ENCODE data around the gene ACBD6.

Gene ACBD6

GRCh38 chr1:180281490-180281889 lies 220.9 kb downstream of the ACBD6 start:
- H3K9me3 ChIP-seq (ENCODE audit: insufficient read depth, low read depth, low read length) = 0 out of 2 replicates have a peak, but pooled peaks cover 1% of the 10 kb centered on the region
- H3K27me3 ChIP-seq (ENCODE audit: insufficient read depth, low read length) = no peaks in the 10 kb centered on the region
- H3K36me3 ChIP-seq (ENCODE audit: insufficient read depth, low read depth, low read length) = peaks cover under 1% of the 10 kb centered on the region; the same call in 1 of the 2 replicates
- H3K4me1 ChIP-seq (ENCODE audit: insufficient read depth, low read length) = peaks cover 11% of the 10 kb centered on the region
- H3K4me3 ChIP-seq (ENCODE audit: low read length) = no peak overlapping the region
- H3K27ac ChIP-seq (ENCODE audit: low read length) = no peak overlapping the region
- no peak overlapping the region for H3K9ac ChIP-seq (ENCODE audit: low read depth, low read length)

- Histone ChIP-seq H3K9ac (ENCODE audit: low read depth, low read length) (no peak overlapping the region), H3K36me3 (ENCODE audit: insufficient read depth, low read depth, low read length) (peaks cover 10% of the 10 kb centered on the region)
Observed at GRCh38 chr1:180280617-180281016, 221.8 kb downstream of the ACBD6 start.

GRCh38 chr1:180279651-180280050 lies 222.7 kb downstream of the ACBD6 start:
- no peak overlapping the region for H3K27ac ChIP-seq (ENCODE audit: low read length)
- peaks cover 11% of the 10 kb centered on the region for H3K4me1 ChIP-seq (ENCODE audit: insufficient read depth, low read length)

More at GRCh38 chr1:180280617-180281016, 221.8 kb downstream of the ACBD6 start:
- Histone ChIP-seq H3K4me3 (ENCODE audit: low read length) (no peak overlapping the region), H3K9me3 (ENCODE audit: insufficient read depth, low read depth, low read length) (peaks cover 8% of the 10 kb centered on the region; the same call in 1 of the 2 replicates), H3K4me1 (ENCODE audit: insufficient read depth, low read length) (peaks cover 11% of the 10 kb centered on the region), H3K27me3 (ENCODE audit: insufficient read depth, low read length) (no peaks in the 10 kb centered on the region), H3K27ac (ENCODE audit: low read length) (no peak overlapping the region)

GRCh38 chr1:180278596-180279395 lies 223.6 kb downstream of the ACBD6 start:
- Histone ChIP-seq H3K4me3 (ENCODE audit: low read length) (no peak overlapping the region), H3K27ac (ENCODE audit: low read length) (no peak overlapping the region), H3K9me3 (ENCODE audit: insufficient read depth, low read depth, low read length) (peaks cover 8% of the 10 kb centered on the region; the same call in 1 of the 2 replicates), H3K9ac (ENCODE audit: low read depth, low read length) (no peak overlapping the region; the same call in 1 of the 2 replicates), H3K4me1 (ENCODE audit: insufficient read depth, low read length) (peaks cover 11% of the 10 kb centered on the region), H3K36me3 (ENCODE audit: insufficient read depth, low read depth, low read length) (peaks cover 27% of the 10 kb centered on the region), H3K27me3 (ENCODE audit: insufficient read depth, low read length) (no peaks in the 10 kb centered on the region)

More at GRCh38 chr1:180279651-180280050, 222.7 kb downstream of the ACBD6 start:
- Histone ChIP-seq H3K9ac (ENCODE audit: low read depth, low read length) (no peak overlapping the region), H3K36me3 (ENCODE audit: insufficient read depth, low read depth, low read length) (peaks cover 19% of the 10 kb centered on the region), H3K9me3 (ENCODE audit: insufficient read depth, low read depth, low read length) (peaks cover 8% of the 10 kb centered on the region; the same call in 1 of the 2 replicates), H3K4me3 (ENCODE audit: low read length) (no peak overlapping the region), H3K27me3 (ENCODE audit: insufficient read depth, low read length) (no peaks in the 10 kb centered on the region)

- H3K9ac ChIP-seq (ENCODE audit: low read depth, low read length) = peak overlapping the region; percentile 38; the same call in 1 of the 2 replicates
- peaks cover 8% of the 10 kb centered on the region; the same call in 1 of the 2 replicates for H3K9me3 ChIP-seq (ENCODE audit: insufficient read depth, low read depth, low read length)
- H3K27me3 ChIP-seq (ENCODE audit: insufficient read depth, low read length) = no peaks in the 10 kb centered on the region
- H3K36me3 ChIP-seq (ENCODE audit: insufficient read depth, low read depth, low read length) = peaks cover 29% of the 10 kb centered on the region
- H3K27ac ChIP-seq (ENCODE audit: low read length) = no peak overlapping the region
- peaks cover 11% of the 10 kb centered on the region for H3K4me1 ChIP-seq (ENCODE audit: insufficient read depth, low read length)
- H3K4me3 ChIP-seq (ENCODE audit: low read length) = no peak overlapping the region
Observed at GRCh38 chr1:180278194-180278515, 224.2 kb downstream of the ACBD6 start.

GRCh38 chr1:180277476-180278193 lies 224.7 kb downstream of the ACBD6 start:
- Histone ChIP-seq H3K9ac (ENCODE audit: low read depth, low read length) (peak overlapping the region; percentile 38; the same call in 1 of the 2 replicates), H3K27me3 (ENCODE audit: insufficient read depth, low read length) (no peaks in the 10 kb centered on the region), H3K36me3 (ENCODE audit: insufficient read depth, low read depth, low read length) (peaks cover 29% of the 10 kb centered on the region), H3K9me3 (ENCODE audit: insufficient read depth, low read depth, low read length) (peaks cover 8% of the 10 kb centered on the region; the same call in 1 of the 2 replicates), H3K4me3 (ENCODE audit: low read length) (no peak overlapping the region), H3K27ac (ENCODE audit: low read length) (no peak overlapping the region), H3K4me1 (ENCODE audit: insufficient read depth, low read length) (peaks cover 11% of the 10 kb centered on the region)

- Histone ChIP-seq H3K27ac (ENCODE audit: low read length) (no peak overlapping the region), H3K36me3 (ENCODE audit: insufficient read depth, low read depth, low read length) (peaks cover 29% of the 10 kb centered on the region), H3K9me3 (ENCODE audit: insufficient read depth, low read depth, low read length) (peaks cover 8% of the 10 kb centered on the region; the same call in 1 of the 2 replicates), H3K4me3 (ENCODE audit: low read length) (no peak overlapping the region), H3K9ac (ENCODE audit: low read depth, low read length) (no peak overlapping the region), H3K4me1 (ENCODE audit: insufficient read depth, low read length) (peaks cover 19% of the 10 kb centered on the region), H3K27me3 (ENCODE audit: insufficient read depth, low read length) (no peaks in the 10 kb centered on the region)
Observed at GRCh38 chr1:180275726-180276125, 226.7 kb downstream of the ACBD6 start.

- Histone ChIP-seq H3K4me1 (ENCODE audit: insufficient read depth, low read length) (peaks cover 32% of the 10 kb centered on the region), H3K9ac (ENCODE audit: low read depth, low read length) (no peak overlapping the region), H3K36me3 (ENCODE audit: insufficient read depth, low read depth, low read length) (peaks cover 29% of the 10 kb centered on the region), H3K9me3 (ENCODE audit: insufficient read depth, low read depth, low read length) (peaks cover 8% of the 10 kb centered on the region; the same call in 1 of the 2 replicates), H3K27me3 (ENCODE audit: insufficient read depth, low read length) (no peaks in the 10 kb centered on the region), H3K27ac (ENCODE audit: low read length) (no peak overlapping the region), H3K4me3 (ENCODE audit: low read length) (no peak overlapping the region)
Observed at GRCh38 chr1:180274221-180274620, 228.2 kb downstream of the ACBD6 start.

- Histone ChIP-seq H3K36me3 (ENCODE audit: insufficient read depth, low read depth, low read length) (peaks cover 29% of the 10 kb centered on the region), H3K9ac (ENCODE audit: low read depth, low read length) (no peak overlapping the region), H3K9me3 (ENCODE audit: insufficient read depth, low read depth, low read length) (peaks cover 8% of the 10 kb centered on the region; the same call in 1 of the 2 replicates)
Observed at GRCh38 chr1:180273066-180273465, 229.3 kb downstream of the ACBD6 start.

GRCh38 chr1:180272395-180272794 lies 230.0 kb downstream of the ACBD6 start:
- Histone ChIP-seq H3K9ac (ENCODE audit: low read depth, low read length) (no peak overlapping the region), H3K4me3 (ENCODE audit: low read length) (no peak overlapping the region), H3K27me3 (ENCODE audit: insufficient read depth, low read length) (no peaks in the 10 kb centered on the region), H3K36me3 (ENCODE audit: insufficient read depth, low read depth, low read length) (peaks cover 29% of the 10 kb centered on the region), H3K9me3 (ENCODE audit: insufficient read depth, low read depth, low read length) (peaks cover 8% of the 10 kb centered on the region; the same call in 1 of the 2 replicates), H3K4me1 (ENCODE audit: insufficient read depth, low read length) (peaks cover 34% of the 10 kb centered on the region), H3K27ac (ENCODE audit: low read length) (no peak overlapping the region)

More at GRCh38 chr1:180273066-180273465, 229.3 kb downstream of the ACBD6 start:
- Histone ChIP-seq H3K4me3 (ENCODE audit: low read length) (no peak overlapping the region), H3K27ac (ENCODE audit: low read length) (no peak overlapping the region), H3K27me3 (ENCODE audit: insufficient read depth, low read length) (no peaks in the 10 kb centered on the region), H3K4me1 (ENCODE audit: insufficient read depth, low read length) (peaks cover 37% of the 10 kb centered on the region)

- no peaks in the 10 kb centered on the region for H3K27me3 ChIP-seq (ENCODE audit: insufficient read depth, low read length)
- H3K9ac ChIP-seq (ENCODE audit: low read depth, low read length) = no peak overlapping the region
Observed at GRCh38 chr1:180271272-180272255, 230.8 kb downstream of the ACBD6 start.

More at GRCh38 chr1:180271272-180272255, 230.8 kb downstream of the ACBD6 start:
- Histone ChIP-seq H3K4me1 (ENCODE audit: insufficient read depth, low read length) (peaks cover 33% of the 10 kb centered on the region), H3K27ac (ENCODE audit: low read length) (no peak overlapping the region), H3K4me3 (ENCODE audit: low read length) (no peak overlapping the region), H3K9me3 (ENCODE audit: insufficient read depth, low read depth, low read length) (peaks cover 8% of the 10 kb centered on the region; the same call in 1 of the 2 replicates), H3K36me3 (ENCODE audit: insufficient read depth, low read depth, low read length) (peaks cover 29% of the 10 kb centered on the region)
